Liver (tissue), 2 donors: Measurements from ENCODE around the gene COX17.

Experiments used
- CTCF ChIP-seq: fragments of 150-350 bp; IDR thresholded peaks from 2 replicates; pipeline ENCODE4 v1.5.1; 2017; ENCODE audit warnings: improper control_type of control experiment, low read depth, low read length; ENCODE audit not compliant: missing input control
- REST ChIP-seq: IDR thresholded peaks from 2 replicates; pipeline ENCODE4 v1.6.1; 2016; ENCODE audit warnings: antibody characterized with exemption, mild to moderate bottlenecking
- YY1 ChIP-seq: IDR thresholded peaks from 2 replicates; pipeline ENCODE4 v1.6.1; 2016; ENCODE audit warnings: antibody characterized with exemption, mild to moderate bottlenecking
- donor health status: healthy.

GRCh38 chr3:119669906-119670570, 7.2 kb downstream of the COX17 start:
- TF ChIP-seq REST (no peak), CTCF (no peak), YY1 (no peak)
